MCF 10A (cell line): Measurements from ENCODE around the gene TMED3. TPM values are rescaled to one million over a fixed set of nuclear protein-coding genes. Genes with fewer than 3 reads are reported as not detected.

Source experiments
- BruUV-seq: library from RNA; stranded (reverse); fragments of 400-500 nt; replicated peaks from 2 replicates; lab custom pipeline; 2021; lab: Mats Ljungman, UMichigan
- CTCF ChIA-PET: fragments of 300-600 bp; sonication (Branson Sonifier 250); formaldehyde crosslinking; extraction: SDS; loops from one replicate; lab custom pipeline; 2021; ENCODE audit warnings: antibody characterized with exemption, inconsistent platforms; lab: Yijun Ruan, JAX
- POLR2A ChIA-PET: fragments of 300-600, 350-650 bp; sonication (Branson Sonifier 250); formaldehyde crosslinking; extraction: SDS; loops from one replicate; lab custom pipeline; 2020; ENCODE audit warnings: antibody characterized with exemption, inconsistent platforms; lab: Yijun Ruan, JAX
- DNase-seq: peaks from one replicate; pipeline ENCODE4 v3.0.0-alpha.2; 2018; ENCODE audit not compliant: unreplicated experiment
- H3K27ac Mint-ChIP-seq: one replicate; pipeline ENCODE4 v1.8.0; 2022; ENCODE audit warnings: mild to moderate bottlenecking, low read depth, mixed read lengths; ENCODE audit not compliant: unreplicated experiment
- H3K27me3 Mint-ChIP-seq: one replicate; pipeline ENCODE4 v1.8.0; 2022; ENCODE audit warnings: mixed read lengths; ENCODE audit not compliant: insufficient read depth, unreplicated experiment
- H3K36me3 Mint-ChIP-seq: one replicate; pipeline ENCODE4 v1.8.0; 2022; ENCODE audit warnings: mild to moderate bottlenecking, moderate library complexity, mixed read lengths; ENCODE audit not compliant: insufficient read depth, unreplicated experiment
- H3K4me1 Mint-ChIP-seq: one replicate; pipeline ENCODE4 v1.8.0; 2022; ENCODE audit warnings: mixed read lengths; ENCODE audit not compliant: insufficient read depth, unreplicated experiment
- H3K4me3 Mint-ChIP-seq: one replicate; pipeline ENCODE4 v1.8.0; 2022; ENCODE audit warnings: mild to moderate bottlenecking, moderate library complexity, mixed read lengths; ENCODE audit not compliant: unreplicated experiment
- H3K9me3 Mint-ChIP-seq: one replicate; pipeline ENCODE4 v1.8.0; 2022; ENCODE audit warnings: mixed read lengths; ENCODE audit not compliant: unreplicated experiment
- CTCF ChIP-seq: fragments of 200-600 bp; IDR thresholded peaks from one replicate; pipeline ENCODE4 v1.8.0; 2022; ENCODE audit warnings: antibody characterized with exemption, mild to moderate bottlenecking; ENCODE audit not compliant: unreplicated experiment
- intact Hi-C: fragments of 100-400 bp; cut with micrococcal nuclease; formaldehyde crosslinking; loops from 2 replicates; pipeline ENCODE4 v1.14.1; 2022
- total RNA-seq: library from RNA; stranded (reverse); gene quantifications from 2 replicates; pipeline ENCODE4 v1.2.3, GENCODE V29; 2022

Gene TMED3
- total RNA-seq, 1 experiment from 2014 or later, result 70.0 TPM

- intact Hi-C loops, result no loop called here
- peaks cover 79% of the 10 kb centered on the region for H3K27me3 Mint-ChIP-seq
- no TSS peak for BruUV-seq
- DNase-seq, result no peak
- no peak overlapping the region for H3K27ac Mint-ChIP-seq
- POLR2A ChIA-PET, result no interaction called here
- no peaks in the 10 kb centered on the region for H3K36me3 Mint-ChIP-seq
- H3K9me3 Mint-ChIP-seq, result no peaks in the 10 kb centered on the region
- CTCF ChIA-PET, result no interaction called here
- H3K4me1 Mint-ChIP-seq, result no peaks in the 10 kb centered on the region
- TF ChIP-seq CTCF, result no peak
- H3K4me3 Mint-ChIP-seq, result no peak overlapping the region
Observed at GRCh38 chr15:79299126-79299840, 11.6 kb upstream of the TMED3 start.

- H3K27ac Mint-ChIP-seq, result no peak overlapping the region
- peaks cover 85% of the 10 kb centered on the region for H3K27me3 Mint-ChIP-seq
- no peaks in the 10 kb centered on the region for H3K9me3 Mint-ChIP-seq
- no peak overlapping the region for H3K4me3 Mint-ChIP-seq
- no peak for DNase-seq
- ChIA-PET POLR2A (no interaction called here), CTCF (no interaction called here)
- intact Hi-C loops, result no loop called here
- H3K4me1 Mint-ChIP-seq, result no peaks in the 10 kb centered on the region
- H3K36me3 Mint-ChIP-seq, result no peaks in the 10 kb centered on the region
- TF ChIP-seq CTCF, result no peak
- BruUV-seq, result no TSS peak
Observed at GRCh38 chr15:79299841-79300235, 11.1 kb upstream of the TMED3 start.

- POLR2A ChIA-PET, result no interaction called here
- intact Hi-C loops, result no loop called here
- DNase-seq, result no peak
- Mint-ChIP-seq H3K27ac (no peak overlapping the region), H3K9me3 (no peaks in the 10 kb centered on the region), H3K36me3 (no peaks in the 10 kb centered on the region), H3K4me3 (no peak overlapping the region), H3K4me1 (no peaks in the 10 kb centered on the region), H3K27me3 (peaks cover 61% of the 10 kb centered on the region)
- no peak for TF ChIP-seq CTCF
- CTCF ChIA-PET, result interaction anchor here (1.0 kb wide), 1 partner anchor 9 kb away, joined by 3 read pairs; no protein-coding TSS in a partner anchor
- BruUV-seq, result no TSS peak
Observed at GRCh38 chr15:79307251-79307650, 3.7 kb upstream of the TMED3 start.

GRCh38 chr15:79308874-79309273 lies 2.0 kb upstream of the TMED3 start:
- no peak for TF ChIP-seq CTCF

More at GRCh38 chr15:79308874-79309273, 2.0 kb upstream of the TMED3 start:
- ChIA-PET CTCF (interaction anchor here (0.5 to 0.9 kb wide), 3 partner anchors 75 to 432 kb away, joined by 3 read pairs; no protein-coding TSS in a partner anchor), POLR2A (no interaction called here)
- H3K36me3 Mint-ChIP-seq, result peaks cover 9% of the 10 kb centered on the region
- peaks cover 45% of the 10 kb centered on the region for H3K27me3 Mint-ChIP-seq
- H3K27ac Mint-ChIP-seq, result no peak overlapping the region
- DNase-seq, result no peak
- intact Hi-C loops, result no loop called here
- H3K4me3 Mint-ChIP-seq, result no peak overlapping the region
- no TSS peak for BruUV-seq
- peaks cover 11% of the 10 kb centered on the region for H3K4me1 Mint-ChIP-seq
- H3K9me3 Mint-ChIP-seq, result no peaks in the 10 kb centered on the region
